ENCODE measurements around the gene MRPS17. TPM values are rescaled to one million over a fixed set of nuclear protein-coding genes. Genes with fewer than 3 reads are reported as not detected.

The MRPS17 gene
- total RNA-seq, 1 donor from 2014 or later = 16.4 TPM

DNA sequence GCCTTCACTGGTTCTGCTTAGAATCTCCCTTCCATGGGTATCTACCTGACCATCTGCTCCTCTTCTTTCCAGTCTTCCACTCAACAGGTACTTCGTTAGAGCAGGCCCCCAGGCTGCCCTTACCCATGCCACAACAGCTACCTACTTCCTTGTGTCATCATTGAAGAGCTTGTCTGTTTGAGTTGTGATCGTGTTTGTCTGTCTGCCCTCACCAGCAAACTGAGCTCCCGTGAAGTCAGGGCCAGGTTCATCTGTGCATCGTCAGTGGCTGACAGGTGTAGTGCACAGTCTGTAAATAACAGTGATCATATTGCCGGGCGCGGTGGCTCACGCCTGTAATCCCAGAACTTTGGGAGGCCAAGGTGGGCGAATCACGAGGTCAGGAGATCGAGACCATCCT, 17.7 kb downstream of the MRPS17 start:
- intact Hi-C loops (cut with micrococcal nuclease) = no loop called here

DNA sequence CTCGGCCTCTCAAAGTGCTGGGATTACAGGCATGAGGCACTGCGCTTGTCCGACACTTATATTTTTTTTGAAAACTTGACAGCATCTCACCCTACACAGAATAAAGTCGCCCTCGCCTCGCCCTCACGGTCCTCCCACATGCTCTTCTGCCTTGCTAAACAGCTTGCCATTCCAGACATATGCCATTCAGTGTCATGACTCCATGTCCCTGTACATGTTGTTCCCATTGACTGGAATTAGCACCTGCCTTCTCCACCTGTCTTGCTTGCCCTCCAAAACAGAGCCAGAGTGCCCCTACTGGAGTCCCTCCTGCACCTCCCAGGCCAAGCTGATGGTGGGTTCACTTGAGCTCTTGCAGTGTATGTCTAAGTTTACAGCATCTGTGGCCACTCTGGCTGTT, 18.9 kb downstream of the MRPS17 start:
- intact Hi-C loops (cut with micrococcal nuclease) = no loop called here

DNA sequence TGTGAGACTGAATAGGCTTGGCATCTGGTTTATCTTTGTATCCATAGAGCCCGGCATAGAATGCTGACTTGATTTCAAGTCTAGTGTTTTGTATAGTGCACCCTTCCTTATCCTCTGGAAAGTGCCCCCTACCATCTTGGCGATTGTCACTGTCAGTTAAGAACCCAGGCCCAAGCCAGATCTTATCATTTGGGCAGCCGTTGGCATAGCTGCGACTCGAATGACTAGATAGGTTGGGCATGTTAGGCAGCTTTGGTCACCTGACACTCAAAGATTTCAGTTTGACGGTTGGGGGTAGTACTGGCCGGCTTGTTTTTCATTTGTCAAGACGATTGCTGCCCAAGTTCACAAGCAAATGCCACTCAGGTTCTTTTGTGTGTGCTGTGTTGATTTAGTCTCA, 19.3 kb downstream of the MRPS17 start:
- intact Hi-C loops (cut with micrococcal nuclease) = no loop called here

DNA sequence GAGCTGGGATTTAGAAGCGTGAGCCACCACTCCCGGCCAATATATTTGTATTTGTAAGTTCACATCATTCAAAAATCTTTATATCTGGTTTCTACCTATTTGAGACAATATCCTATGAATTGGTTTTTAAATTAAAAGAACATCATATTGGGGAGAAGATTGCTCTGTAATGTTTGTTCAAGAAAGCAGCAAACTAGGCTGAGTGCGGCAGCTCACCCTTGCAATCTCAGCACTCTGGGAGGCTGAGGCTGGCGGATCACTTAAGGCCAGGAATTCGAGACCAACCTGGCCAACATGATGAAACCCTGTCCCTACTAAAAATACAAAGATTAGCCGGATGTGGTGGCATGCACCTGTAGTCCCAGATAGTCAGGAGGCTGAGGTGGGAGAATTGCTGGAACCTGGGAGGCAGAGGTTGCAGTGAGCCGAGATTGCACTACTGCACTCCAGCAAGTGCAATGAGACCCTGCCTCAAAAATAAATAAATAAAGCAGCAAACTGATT, 22.1 kb downstream of the MRPS17 start:
- intact Hi-C loops (cut with micrococcal nuclease) = no loop called here

DNA sequence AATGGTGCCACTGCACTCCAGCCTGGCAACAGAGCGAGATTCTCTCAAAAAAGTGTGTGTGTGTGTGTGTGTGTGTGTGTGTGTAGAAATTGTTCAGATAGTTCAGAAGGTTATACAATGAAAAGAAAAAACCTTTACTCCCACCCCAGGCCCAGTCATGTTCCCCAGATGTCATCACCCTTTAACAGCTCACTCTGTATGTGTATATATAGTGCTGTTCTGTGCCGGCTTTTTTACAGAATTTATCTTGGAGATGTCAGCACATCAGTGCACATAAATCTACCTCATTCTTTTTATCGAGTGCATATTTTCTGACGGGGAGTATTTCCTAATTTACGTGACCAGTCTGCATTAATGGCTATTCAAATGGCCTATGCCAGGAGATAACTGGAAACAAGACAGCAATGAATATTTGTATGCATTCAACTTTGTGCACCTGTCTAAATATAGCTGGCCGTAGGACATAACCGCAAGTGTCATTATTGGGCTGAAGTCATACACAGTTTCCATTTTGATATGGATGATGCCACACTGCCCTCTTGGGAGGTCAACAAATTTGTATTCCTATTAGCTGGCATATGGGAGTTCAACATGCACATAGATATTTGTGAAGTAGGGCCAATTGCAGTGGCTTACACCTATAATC, 24.4 kb downstream of the MRPS17 start:
- intact Hi-C loops (cut with micrococcal nuclease) = no loop called here

DNA sequence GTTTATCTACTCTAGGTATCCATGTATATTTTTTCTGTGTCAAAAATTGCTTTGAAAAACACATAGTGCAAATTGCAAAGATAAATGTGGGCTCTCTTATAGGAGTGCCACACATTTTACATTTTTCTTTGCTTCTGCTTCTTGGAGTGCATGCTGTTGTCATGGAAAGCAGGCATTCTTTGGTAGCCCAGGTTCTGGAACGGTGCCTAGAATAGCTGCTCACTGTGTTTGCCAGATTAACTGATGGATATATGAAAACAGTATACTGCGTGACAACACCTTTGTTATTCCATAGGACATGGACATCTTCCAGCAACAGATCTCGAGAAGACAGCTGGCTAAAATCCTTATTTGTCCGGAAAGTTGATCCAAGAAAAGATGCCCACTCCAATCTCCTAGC, 26.2 kb downstream of the MRPS17 start:
- intact Hi-C loops (cut with micrococcal nuclease) = no loop called here

DNA sequence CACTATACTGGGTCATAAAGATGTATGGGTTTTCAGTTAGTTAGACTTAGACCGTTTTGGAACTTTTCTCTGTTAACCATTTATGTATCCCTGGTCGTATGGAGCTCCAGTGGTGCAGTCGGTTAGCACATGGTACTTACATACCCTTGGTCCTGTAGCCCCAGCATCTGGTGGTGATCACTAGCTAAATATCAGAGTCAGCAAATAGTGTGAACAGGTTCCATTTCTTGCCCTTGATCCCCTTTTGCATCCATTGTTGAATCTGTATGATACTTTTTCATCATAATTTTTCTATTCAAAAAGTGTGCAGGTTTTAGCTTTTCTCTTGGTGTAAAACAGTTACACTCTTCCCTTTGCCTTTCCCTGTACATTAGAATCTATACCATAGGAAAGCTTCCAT, 28.6 kb downstream of the MRPS17 start:
- intact Hi-C loops (cut with micrococcal nuclease) = no loop called here

DNA sequence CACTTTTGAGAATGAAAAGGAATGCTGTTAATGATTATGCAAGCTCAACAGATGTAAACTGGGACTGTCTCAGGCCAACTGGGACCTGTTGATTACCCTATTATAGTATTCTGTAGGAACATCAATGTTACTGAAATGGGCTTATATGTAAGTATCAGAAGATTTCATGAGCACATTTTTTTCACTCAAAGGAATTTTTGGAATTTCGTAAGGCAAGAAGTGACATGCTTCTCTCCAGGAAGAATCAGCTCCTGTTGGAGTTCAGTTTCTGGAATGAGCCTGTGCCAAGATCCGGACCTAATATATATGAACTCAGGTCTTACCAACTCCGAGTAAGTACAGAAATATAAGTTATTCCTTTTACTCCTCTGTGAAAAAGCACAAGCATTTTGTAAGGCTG, 31.9 kb downstream of the MRPS17 start:
- intact Hi-C loops (cut with micrococcal nuclease) = no loop called here

DNA sequence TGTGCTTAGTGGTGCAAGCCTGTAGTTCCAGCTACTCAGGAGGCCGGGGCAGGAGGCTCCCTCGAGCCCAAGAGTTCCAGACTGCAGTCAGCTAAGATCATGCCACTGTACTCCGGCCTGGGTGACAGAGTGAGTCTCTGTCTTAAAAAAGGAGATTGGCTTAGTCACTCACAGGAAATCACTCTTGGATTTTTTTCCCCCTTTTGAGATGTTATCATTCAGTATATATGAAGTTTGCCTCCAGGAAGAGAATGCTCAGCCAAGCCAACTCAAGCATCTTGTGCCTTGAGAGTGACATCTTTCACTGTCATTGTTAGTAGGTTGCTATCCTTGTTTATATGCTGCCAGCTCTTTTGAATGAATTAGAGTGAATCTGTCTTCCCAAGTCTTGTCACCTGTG, 40.7 kb downstream of the MRPS17 start:
- intact Hi-C loops (cut with micrococcal nuclease) = no loop called here

DNA sequence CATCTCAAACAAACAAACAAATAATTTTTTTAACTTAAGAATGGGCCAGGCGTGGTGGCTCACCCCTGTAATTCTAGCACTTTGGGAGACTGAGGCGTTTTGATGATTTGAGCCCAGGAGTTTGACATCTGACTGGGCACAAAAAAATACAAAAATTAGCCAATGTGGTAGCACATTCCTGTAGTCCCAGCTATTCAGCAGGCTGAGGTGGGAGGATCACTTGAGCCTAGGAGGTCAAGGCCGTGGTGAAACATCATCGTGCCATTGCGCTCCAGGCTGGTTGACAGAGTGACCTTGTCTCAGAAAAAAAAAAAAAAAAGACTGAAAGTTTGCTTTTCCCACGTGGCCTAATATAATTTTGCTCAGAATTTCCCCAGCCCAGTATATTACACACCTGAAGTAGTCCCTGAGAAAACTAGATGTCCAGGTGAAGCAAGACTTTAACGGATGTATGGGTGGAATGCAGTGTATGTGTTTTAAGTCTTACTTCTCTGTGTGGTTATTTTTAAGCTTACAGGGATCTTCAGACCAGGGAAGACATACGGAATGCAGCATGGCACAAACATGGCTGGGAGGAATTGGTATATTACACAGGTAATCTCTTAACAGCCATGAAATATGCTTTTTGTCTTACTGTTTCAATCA, 45.3 kb downstream of the MRPS17 start:
- intact Hi-C loops (cut with micrococcal nuclease) = no loop called here

DNA sequence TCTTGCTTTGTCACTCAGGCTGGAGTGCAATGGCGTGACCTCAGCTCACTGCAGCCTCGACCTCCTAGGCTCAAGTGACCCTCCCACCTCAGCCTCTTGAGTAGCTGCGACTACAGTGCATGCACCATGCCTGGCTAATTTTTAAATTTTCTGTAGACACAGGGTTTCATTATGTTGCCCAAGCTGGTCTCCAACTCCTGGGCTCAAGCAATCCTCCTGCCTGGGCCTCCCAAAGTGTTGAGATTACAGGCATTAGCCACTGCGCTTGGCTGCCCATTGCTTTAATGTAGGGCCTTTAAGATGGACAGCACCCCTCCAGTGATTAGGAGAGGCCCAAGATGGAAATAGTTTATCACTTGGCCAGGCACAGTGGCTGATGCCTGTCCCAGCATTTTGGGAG, 52.1 kb downstream of the MRPS17 start:
- intact Hi-C loops (cut with micrococcal nuclease) = loop anchor here (1.0 kb wide), 1 partner anchor 71 kb away; no protein-coding TSS in a partner anchor

Other genes starting within 250 kb of the MRPS17 start
- not detected in 2 replicates for gene SEPTIN14, start 89.1 kb upstream of the MRPS17 start, total RNA-seq
- 2.0 and 2.3 TPM in 2 replicates for gene ZNF713, start 64.4 kb upstream of the MRPS17 start, total RNA-seq
- gene NIPSNAP2, start 12.7 kb downstream of the MRPS17 start, total RNA-seq = 36.2 TPM in 2 replicates
- 12.0 and 13.5 TPM in 2 replicates for gene PSPH, start 99.6 kb downstream of the MRPS17 start, total RNA-seq
- gene CCT6A, start 99.9 kb downstream of the MRPS17 start, total RNA-seq = 167 and 172 TPM in 2 replicates
- 117 and 124 TPM in 2 replicates for gene SUMF2, start 112.4 kb downstream of the MRPS17 start, total RNA-seq
- gene PHKG1, start 141.1 kb downstream of the MRPS17 start, total RNA-seq = 3.6 and 3.7 TPM in 2 replicates
- gene CHCHD2, start 154.6 kb downstream of the MRPS17 start, total RNA-seq = 535 and 541 TPM in 2 replicates
- gene NUPR2, start 164.5 kb downstream of the MRPS17 start, total RNA-seq = not detected in 2 replicates